Esophagus (tissue), 2 donors: ENCODE measurements around the gene AHCTF1. TPM values are rescaled to one million over a fixed set of nuclear protein-coding genes. Genes with fewer than 3 reads are reported as not detected.

ENCODE experiments used
- H3K27ac ChIP-seq, 2 donors: one replicate each; pipeline ENCODE4 v1.5.1; 2013; ENCODE audit warnings: low read depth in 2 of 2, mild to moderate bottlenecking in 2 of 2, inconsistent platforms in 1 of 2, low read length in 1 of 2, moderate library complexity in 1 of 2
- H3K27me3 ChIP-seq, 2 donors: one replicate each; pipeline ENCODE4 v1.6.1; 2013; ENCODE audit warnings: low read length in 2 of 2, control low read depth in 1 of 2, mild to moderate bottlenecking in 1 of 2; ENCODE audit not compliant: insufficient read depth in 2 of 2, control insufficient read depth in 1 of 2
- H3K36me3 ChIP-seq, 2 donors: one replicate each; pipeline ENCODE4 v1.6.1; 2013; ENCODE audit warnings: low read length in 1 of 2; ENCODE audit not compliant: control insufficient read depth in 2 of 2, insufficient read depth in 2 of 2
- H3K4me1 ChIP-seq, 2 donors: one replicate each; pipeline ENCODE4 v1.6.1; 2013; ENCODE audit warnings: low read length in 1 of 2; ENCODE audit not compliant: control insufficient read depth in 2 of 2, insufficient read depth in 2 of 2
- H3K4me3 ChIP-seq, 2 donors: one replicate each; pipeline ENCODE4 v1.5.1; 2013; ENCODE audit warnings: low read length in 2 of 2, mild to moderate bottlenecking in 2 of 2, low read depth in 1 of 2, moderate library complexity in 1 of 2
- H3K9me3 ChIP-seq, 2 donors: one replicate each; pipeline ENCODE4 v1.6.1; 2013; ENCODE audit warnings: mild to moderate bottlenecking in 2 of 2, low read depth in 1 of 2, low read length in 1 of 2, moderate library complexity in 1 of 2; ENCODE audit not compliant: control insufficient read depth in 2 of 2, insufficient read depth in 1 of 2
- WGBS, 2 donors: extraction: QIAGEN DNeasy Blood & Tissue Kit; methylation state at CpG; one replicate each; pipeline ENCODE4 v1.1.7; 2013; 5-methylcytosine and 5-hydroxymethylcytosine counted together
- polyA plus RNA-seq, 2 donors: library from polyadenylated mRNA; stranded (reverse); fragments of 200-250 nt; gene quantifications; one replicate each; pipeline ENCODE4 v1.2.3, GENCODE V29; 2013
- donor health status: healthy with polysubstance abuse.
- donor health status: Bipolar disorder and iron deficiency.

The AHCTF1 gene
- polyA plus RNA-seq, 2 donors: 5.5 to 7.3 TPM

GRCh38 chr1:246809473-246809872 lies 122.3 kb downstream of the AHCTF1 start:
- no peak overlapping the region for H3K27ac ChIP-seq
- H3K4me3 ChIP-seq: no peak overlapping the region
- H3K9me3 ChIP-seq: no peaks in the 10 kb centered on the region
- WGBS, 2 donors: 93 to 97% methylated on average over 6 of the region's 6 CpGs
- H3K36me3 ChIP-seq: no peaks in the 10 kb centered on the region
- no peaks in the 10 kb centered on the region for H3K4me1 ChIP-seq
- no peaks in the 10 kb centered on the region for H3K27me3 ChIP-seq

GRCh38 chr1:246805135-246805716 lies 126.5 kb downstream of the AHCTF1 start:
- Histone ChIP-seq H3K36me3 (no peaks in the 10 kb centered on the region), H3K9me3 (peaks cover 0 to 3% of the 10 kb centered on the region in 2 donors), H3K4me3 (no peak overlapping the region), H3K27me3 (no peaks in the 10 kb centered on the region), H3K4me1 (no peaks in the 10 kb centered on the region), H3K27ac (no peak overlapping the region)
- 81 to 83% methylated on average over 10 of the region's 10 CpGs for WGBS, 2 donors

- peaks cover 0 to 3% of the 10 kb centered on the region in 2 donors for H3K9me3 ChIP-seq
- no peaks in the 10 kb centered on the region for H3K36me3 ChIP-seq
- H3K4me1 ChIP-seq: no peaks in the 10 kb centered on the region
- no peak overlapping the region for H3K4me3 ChIP-seq
- no peaks in the 10 kb centered on the region for H3K27me3 ChIP-seq
- H3K27ac ChIP-seq: no peak overlapping the region
- 81 to 92% methylated on average over 5 of the region's 5 CpGs for WGBS, 2 donors
These were observed 127.9 kb downstream of the AHCTF1 start for GRCh38 chr1:246803883-246804282.

- H3K4me3 ChIP-seq: no peak overlapping the region
- H3K4me1 ChIP-seq: no peaks in the 10 kb centered on the region
- H3K27ac ChIP-seq: no peak overlapping the region
- peaks cover 0 to 3% of the 10 kb centered on the region in 2 donors for H3K9me3 ChIP-seq
- WGBS, 2 donors: 93 to 96% methylated on average over 6 of the region's 6 CpGs
- H3K27me3 ChIP-seq: no peaks in the 10 kb centered on the region
- no peaks in the 10 kb centered on the region for H3K36me3 ChIP-seq
These were observed 128.4 kb downstream of the AHCTF1 start for GRCh38 chr1:246803373-246803772.

GRCh38 chr1:246801241-246802020 lies 130.3 kb downstream of the AHCTF1 start:
- no peak overlapping the region for H3K4me3 ChIP-seq
- H3K27me3 ChIP-seq: no peaks in the 10 kb centered on the region
- H3K36me3 ChIP-seq: no peaks in the 10 kb centered on the region
- no peak overlapping the region for H3K27ac ChIP-seq
- 66 to 68% methylated on average over 11 of the region's 11 CpGs for WGBS, 2 donors
- H3K4me1 ChIP-seq: no peaks in the 10 kb centered on the region
- H3K9me3 ChIP-seq: peaks cover 0 to 3% of the 10 kb centered on the region in 2 donors

- Histone ChIP-seq H3K4me3 (no peak overlapping the region), H3K36me3 (no peaks in the 10 kb centered on the region), H3K9me3 (peaks cover 0 to 3% of the 10 kb centered on the region in 2 donors), H3K27me3 (no peaks in the 10 kb centered on the region), H3K27ac (no peak overlapping the region), H3K4me1 (no peaks in the 10 kb centered on the region)
- WGBS, 2 donors: 50 to 59% methylated on average over 10 of the region's 10 CpGs
These were observed 131.0 kb downstream of the AHCTF1 start for GRCh38 chr1:246800756-246801155.

- Histone ChIP-seq H3K9me3 (peaks cover under 1 to 3% of the 10 kb centered on the region in 2 donors), H3K4me1 (no peaks in the 10 kb centered on the region), H3K4me3 (no peak overlapping the region), H3K27me3 (no peaks in the 10 kb centered on the region), H3K36me3 (no peaks in the 10 kb centered on the region), H3K27ac (no peak overlapping the region)
- WGBS, 2 donors: 43 to 59% methylated on average over 3 of the region's 3 CpGs
These were observed 131.4 kb downstream of the AHCTF1 start for GRCh38 chr1:246800356-246800755.

GRCh38 chr1:246798606-246799496 lies 132.9 kb downstream of the AHCTF1 start:
- Histone ChIP-seq H3K36me3 (no peaks in the 10 kb centered on the region), H3K27me3 (no peaks in the 10 kb centered on the region), H3K27ac (no peak overlapping the region), H3K4me1 (peaks cover 3 to 4% of the 10 kb centered on the region in 2 donors), H3K4me3 (no peak overlapping the region), H3K9me3 (peaks cover 0 to 1% of the 10 kb centered on the region in 2 donors)
- 73 to 78% methylated on average over 22 of the region's 22 CpGs for WGBS, 2 donors

GRCh38 chr1:246798107-246798506 lies 133.6 kb downstream of the AHCTF1 start:
- Histone ChIP-seq H3K9me3 (peaks cover 0 to 1% of the 10 kb centered on the region in 2 donors), H3K4me1 (peaks cover 3 to 4% of the 10 kb centered on the region in 2 donors), H3K27me3 (no peaks in the 10 kb centered on the region), H3K4me3 (no peak overlapping the region), H3K36me3 (no peaks in the 10 kb centered on the region), H3K27ac (no peak overlapping the region)
- 69 to 72% methylated on average over 4 of the region's 4 CpGs for WGBS, 2 donors
